OCI-LY7 (cell line): Measurements from ENCODE around the gene RFPL3.

Source experiments
- CTCF ChIP-seq: fragments of 200-600 bp; sonication (generic); conservative IDR thresholded peaks from 2 replicates; pipeline ENCODE4 v1.5.1; 2014; ENCODE audit warnings: mild to moderate bottlenecking, antibody characterized with exemption, low read length, moderate library complexity, mixed read lengths
- EZH2phosphoT487 ChIP-seq: fragments of 200-600 bp; sonication (generic); IDR thresholded peaks from 2 replicates; pipeline ENCODE4 v1.6.1; 2018; ENCODE audit warnings: low read depth, borderline replicate concordance, mild to moderate bottlenecking, mixed run types, antibody characterized with exemption, low read length, moderate library complexity, mixed read lengths

- TF ChIP-seq CTCF (no peak), EZH2phosphoT487 (no peak)
These were observed 50.3 kb downstream of the RFPL3 start for GRCh38 chr22:32407936-32408335.
